HG02970 (cell line): ENCODE measurements around the gene RALGPS1.
"Not testable (repeated sequence)": the region's sequence is repeated elsewhere in the genome, so short reads cannot be mapped to it uniquely, and the experiment has no call there.

Experiments
- ATAC-seq: cut with Tn5 transposase; IDR thresholded peaks from one replicate; pipeline ENCODE4 v1.9.1; 2021; ENCODE audit warnings: mild to moderate bottlenecking, moderate library complexity, moderate number of reproducible peaks; ENCODE audit not compliant: unreplicated experiment, low FRiP score

The RALGPS1 gene

DNA sequence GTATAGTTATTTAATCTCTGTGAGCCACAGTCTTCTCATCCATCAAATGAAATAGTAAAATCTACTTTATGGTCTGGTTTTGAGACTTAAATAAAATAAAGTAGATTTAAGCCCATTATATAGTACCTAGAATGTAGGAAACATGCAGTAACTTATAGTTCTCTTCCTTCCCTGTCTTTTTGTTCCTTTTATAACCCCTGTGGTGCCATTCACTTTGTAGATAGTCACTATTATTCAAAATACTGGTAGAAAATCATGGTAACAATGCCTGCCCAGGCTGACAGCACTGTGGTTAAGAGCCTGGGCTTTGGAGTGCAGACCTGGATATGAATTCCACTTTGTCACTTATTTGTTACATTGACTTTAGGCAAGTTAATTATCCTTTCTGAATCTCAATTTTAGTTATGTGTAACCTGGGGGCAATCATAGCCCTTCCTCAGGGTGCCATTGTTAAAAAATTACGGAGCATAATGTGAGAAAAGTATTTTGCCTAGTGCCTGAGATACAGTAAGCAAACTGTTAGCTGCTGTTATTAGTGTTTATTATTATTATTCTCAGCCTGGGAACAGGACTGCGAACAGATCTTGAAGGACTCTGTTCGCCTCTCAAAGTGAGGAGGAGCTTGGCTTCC is 100.4 kb downstream of the RALGPS1 start:
- no peak for ATAC-seq

DNA sequence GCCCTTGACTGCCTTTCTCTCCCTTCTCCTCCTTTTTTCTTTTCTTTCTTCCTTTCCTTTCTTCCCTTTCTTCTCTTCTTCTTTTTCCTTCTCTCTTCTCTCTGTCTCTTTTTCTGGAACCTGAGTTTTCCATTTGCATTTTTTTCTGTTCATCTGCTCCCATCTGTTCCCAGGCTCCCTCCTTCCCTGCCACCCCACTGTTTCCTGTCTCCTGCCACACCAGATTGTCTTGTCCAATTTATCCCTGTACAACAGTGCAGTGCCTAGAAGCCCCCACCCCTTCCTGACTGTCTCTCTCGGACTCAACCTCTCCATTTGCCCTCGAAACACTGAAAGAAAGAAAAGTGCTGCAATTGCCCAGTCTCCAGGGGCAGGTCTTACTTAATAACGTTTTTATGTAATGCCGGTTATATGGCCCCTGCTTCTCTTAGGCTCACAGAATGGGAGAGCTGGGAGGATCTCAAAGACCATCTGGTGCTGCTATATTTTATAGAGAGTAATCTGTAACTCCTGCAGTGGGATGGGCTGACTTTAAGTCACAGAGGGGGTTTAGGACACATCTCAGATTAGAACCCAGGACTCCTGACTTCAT is 101.4 kb downstream of the RALGPS1 start:
- ATAC-seq = no peak

DNA sequence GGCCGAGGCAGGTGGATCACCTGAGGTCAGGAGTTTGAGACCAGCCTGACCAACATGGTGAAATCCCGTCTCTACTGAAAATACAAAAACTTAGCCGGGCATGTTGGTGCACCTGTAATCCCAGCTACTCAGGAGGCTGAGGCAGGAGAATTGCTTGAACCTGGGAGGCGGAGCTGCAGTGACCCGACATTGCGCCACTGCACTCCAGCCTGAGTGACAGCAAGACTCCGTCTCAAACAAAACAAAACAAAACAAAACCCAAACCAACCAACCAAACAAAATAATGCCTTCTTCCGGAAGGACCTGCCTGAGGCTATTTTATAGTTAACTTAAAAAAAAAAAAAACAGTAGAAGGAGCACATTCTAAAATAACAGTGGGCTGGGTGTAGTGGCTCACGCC is 103.4 kb downstream of the RALGPS1 start:
- not testable (repeated sequence) for ATAC-seq

DNA sequence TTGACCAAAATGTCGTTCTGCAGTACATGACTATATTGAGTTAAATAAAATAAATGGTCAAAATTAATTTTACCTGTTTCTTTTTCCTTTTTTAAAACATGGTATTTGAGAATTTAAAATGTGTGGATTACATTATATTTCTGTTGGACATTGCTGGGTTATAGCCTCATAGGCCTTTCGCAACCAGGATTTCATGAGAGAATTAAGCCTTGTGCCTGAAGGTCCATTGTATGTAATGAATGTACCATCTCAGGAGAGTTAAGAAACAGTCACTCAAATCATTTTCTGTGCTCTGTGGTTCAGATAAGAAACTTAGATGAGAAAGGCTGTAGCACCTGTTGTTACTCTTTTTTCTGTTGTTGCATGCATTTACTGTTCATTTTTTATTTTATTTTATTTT is 104.4 kb downstream of the RALGPS1 start:
- no peak for ATAC-seq

DNA sequence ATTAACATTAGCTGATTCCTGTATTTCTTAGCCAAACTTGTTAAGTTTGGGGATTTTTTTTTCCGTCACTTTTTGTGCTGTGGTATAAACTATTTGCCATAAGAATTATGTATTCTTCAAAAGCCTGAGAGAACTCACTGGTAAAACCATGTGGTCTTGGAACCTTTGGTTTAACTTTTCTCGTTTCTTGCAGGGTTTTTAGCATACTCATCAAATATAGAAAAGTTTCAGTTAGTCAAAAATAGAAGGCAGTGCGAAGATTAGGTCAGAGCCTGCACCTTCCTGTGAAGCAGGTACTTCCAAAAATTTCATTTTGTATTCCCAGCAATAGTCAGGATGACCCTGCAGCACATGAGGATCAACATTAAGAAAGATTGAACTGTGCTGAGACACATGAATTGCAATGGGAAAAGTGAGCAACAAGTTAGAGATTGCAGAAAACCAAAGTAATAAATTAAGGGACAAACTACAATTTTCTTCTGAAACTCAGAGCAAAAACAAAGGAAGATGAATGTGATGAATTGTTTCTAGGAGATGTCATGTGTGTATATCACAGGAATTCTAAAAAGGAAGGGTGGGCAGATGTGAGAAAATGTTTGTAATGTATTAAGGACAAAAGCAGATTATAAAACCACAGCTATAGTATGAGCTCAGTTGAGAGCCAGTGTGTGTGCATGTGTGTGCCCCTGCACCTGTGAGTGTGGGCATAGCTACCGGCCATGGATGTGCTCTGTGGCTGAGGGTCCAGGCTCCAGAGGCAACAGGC is 105.6 kb downstream of the RALGPS1 start:
- no peak for ATAC-seq

DNA sequence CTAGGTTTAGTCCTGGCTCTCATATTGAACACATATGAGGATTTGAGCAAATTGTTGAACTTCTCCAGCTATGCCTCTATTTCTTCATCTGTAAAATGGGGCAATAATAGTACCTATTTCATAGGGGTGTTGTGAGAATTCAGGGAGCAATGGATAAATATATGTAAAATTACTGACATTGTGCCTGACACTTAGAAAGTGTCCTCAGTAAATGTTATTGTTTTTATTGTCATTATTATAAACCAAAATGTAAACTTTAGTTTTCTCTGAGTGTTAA is 106.2 kb downstream of the RALGPS1 start:
- ATAC-seq = no peak

DNA sequence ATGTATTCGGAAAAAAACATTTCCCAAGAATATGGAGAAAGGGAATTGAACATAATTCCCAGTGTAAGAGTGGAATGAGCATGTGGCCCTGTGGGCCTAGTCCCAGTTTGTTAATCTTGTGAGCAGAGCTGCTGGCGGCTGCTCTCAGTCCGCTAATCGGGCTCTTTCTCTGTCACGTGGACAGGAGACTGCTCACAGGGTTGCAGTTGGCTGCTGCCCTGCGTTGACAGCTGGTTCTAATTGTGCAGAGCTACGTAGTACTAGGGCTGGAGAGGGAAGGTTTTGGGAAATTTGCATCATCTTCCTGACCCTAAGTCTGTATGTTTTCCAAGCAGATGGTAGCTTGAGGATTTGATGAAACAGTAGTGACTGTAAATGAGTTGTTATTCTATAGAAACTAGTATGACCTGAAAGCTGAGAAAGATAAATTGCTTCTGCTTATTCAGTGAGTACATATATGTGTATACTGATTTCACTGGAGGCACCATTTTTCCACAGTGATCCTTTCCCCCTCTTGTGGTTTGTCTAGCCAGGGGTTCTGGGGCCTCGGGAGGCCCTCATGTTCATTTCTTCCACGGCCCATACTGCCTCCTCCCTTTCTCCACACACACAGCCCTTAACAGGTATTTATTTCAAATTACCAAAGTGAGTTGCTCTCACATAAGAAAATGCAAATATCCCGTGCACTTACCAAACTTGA is 107.2 kb downstream of the RALGPS1 start:
- no peak for ATAC-seq

DNA sequence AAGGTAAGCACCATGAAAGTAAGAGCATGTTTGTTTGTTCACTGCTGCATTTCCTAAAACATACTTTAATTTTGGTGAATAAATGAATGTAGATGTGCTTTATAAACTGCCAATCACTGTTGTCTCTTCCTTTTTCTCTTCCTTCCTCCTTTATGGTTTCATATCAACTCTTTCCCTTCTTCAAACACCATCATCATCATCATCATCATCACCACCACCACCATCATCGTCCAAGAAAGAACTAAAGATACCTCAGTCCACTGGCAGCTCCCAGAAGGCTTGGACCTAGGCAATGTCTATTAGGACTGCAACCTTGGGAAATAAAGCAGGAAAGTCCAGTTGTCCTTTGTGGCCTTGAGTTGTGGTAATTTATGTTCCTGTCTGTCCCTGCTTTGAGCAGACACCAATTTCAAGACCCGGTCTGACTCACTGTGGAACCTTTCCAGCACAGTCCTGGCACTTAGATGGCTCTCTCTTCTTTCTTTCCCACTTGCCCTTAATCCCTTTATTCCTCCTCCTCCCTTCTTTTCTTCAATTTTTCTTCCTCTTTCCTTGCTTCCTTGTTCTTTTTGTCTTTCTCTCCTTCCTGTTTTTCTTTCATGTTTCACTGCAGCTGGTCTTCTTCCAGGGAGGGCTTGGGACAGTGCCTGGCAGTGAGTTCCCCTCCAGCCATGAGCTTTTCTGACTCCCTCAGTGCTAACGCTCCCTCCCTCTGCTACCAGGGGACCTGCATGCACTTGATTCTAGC is 108.5 kb downstream of the RALGPS1 start:
- no peak for ATAC-seq

DNA sequence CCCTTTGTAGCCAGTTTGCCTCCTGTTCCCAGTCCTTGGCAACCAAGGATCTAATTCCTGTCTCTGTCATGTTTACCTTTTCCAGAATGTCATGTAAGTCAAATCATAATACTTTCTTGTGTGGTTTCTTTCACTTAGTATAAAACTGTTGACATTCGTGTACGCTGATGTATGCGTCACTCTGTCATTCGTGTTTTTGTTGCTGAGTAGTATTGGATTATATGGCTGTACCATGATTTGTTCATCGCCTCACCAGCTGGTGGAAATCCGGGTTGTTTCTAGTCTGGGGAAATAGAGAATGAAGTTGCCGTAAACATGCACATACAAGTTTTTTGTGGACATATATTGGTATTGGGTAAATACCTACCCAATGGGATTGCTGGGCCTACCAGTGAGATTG is 110.5 kb downstream of the RALGPS1 start:
- ATAC-seq = no peak

DNA sequence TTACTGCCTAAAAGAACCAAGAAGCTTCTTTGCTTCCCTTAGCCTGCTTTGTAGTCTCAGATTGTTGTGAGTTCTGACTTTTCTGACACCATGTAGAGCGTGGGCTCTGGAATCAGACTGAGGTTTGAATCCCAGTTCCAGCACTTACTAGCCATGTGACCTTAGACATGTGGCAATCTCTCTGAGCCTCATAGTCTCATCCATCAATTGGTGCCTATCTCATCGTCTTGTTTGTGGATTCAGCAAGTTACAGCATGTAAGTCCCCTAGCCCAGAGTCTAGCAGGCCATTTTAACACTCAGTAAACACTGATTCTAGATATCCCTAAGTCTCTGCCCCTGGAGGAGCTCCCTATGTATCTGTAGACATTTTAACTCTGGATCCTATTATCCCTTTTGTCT is 113.1 kb downstream of the RALGPS1 start:
- ATAC-seq = no peak

DNA sequence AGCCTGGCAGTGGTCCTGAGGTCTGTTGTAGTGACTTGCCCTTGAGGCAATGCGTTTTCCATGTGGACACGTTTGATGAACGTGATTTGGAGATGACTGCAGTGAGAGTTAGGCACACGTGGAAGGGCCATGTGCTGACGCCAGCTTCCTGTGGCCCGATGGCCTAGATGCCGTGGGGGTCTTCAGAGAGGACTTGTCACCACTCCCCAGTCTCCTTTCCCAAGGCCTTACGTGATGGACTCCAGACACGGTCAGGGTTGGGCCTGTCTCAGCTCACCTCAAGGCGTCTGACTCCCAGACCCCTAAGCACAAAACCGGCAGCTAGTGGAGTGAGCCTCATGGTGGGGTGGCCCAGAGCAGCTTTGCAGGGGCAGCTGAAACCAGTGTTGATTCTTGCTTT is 115.0 kb downstream of the RALGPS1 start:
- ATAC-seq = no peak

DNA sequence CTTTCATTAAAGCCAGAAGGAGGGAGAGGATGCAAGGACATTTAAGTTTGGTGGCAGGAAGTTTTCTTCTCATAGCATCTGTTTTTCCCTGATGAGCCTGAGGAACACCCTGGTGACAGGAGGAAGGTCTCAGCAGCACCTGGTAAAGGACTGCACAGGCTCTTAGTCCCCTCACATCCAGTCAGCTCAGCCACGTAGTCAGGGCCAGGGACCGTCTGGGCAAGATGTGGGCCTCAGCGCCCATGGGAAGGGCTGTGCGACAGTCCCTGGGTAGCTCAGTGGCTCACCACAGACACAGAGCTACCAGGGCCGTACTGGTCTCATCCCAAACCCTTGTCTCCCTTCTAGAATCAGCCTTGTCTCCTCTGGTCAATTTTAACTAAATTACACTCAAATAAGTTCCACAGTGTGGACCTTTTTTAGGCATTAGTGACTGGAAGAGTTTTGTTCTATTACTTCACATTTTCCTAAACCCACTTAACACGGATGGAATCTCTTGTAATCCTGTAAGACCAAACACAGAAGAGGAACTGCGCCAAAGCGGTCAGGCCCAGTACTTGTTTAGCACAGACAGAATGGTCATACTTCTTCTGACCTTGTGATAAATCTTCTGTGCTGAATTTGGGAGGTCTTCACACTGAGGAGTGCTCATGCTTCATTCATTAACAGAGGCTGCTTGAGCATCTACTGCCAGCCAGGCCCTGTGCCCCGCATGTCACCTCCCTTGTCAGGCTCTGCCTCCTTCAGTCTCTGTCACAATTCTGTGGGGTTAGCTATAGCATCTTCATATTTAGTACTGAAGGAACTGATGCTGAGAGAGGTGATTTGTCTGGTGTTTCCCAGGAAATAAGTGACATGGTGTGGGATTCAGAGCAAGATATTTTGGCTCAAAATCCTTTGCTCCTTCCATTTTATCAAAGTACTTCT is 116.5 kb downstream of the RALGPS1 start:
- no peak for ATAC-seq

DNA sequence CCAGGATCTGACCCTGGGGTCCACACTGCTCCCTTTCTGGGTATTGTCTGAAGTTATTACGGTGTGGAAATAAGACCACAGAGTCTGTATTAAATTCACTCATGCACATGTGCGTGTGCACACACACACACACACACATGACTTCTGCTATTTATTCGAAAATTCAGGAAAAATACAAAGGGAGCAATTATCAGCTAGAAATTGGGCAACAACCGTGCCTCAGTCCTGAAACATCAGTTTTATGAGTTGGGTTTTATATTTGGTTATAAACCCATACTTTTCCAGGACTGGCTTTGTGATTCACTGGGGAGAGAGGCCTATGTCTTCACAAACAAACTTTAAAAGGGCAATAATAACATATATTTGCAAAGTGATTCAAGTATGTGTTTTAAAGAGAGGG is 117.7 kb downstream of the RALGPS1 start:
- ATAC-seq = no peak

DNA sequence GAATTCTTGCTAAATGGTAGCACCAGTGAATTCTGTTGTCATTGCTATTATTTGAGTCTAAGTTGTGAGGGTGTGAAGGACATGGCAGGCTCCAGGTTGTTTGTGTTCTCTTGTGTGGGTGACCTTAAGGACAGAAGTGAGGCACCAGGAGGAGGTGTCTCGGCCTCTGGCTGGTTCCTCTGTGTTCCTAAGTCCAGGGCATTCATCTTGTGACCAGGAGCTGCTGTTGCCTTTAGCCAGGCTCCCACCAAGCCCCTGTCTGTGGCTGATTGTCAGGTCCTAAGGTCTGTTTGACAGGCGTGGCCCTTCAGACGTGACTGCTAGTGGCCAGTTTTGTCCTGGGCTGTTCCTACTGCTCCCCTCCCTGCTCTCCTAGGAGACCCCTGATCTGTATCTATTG is 118.5 kb downstream of the RALGPS1 start:
- no peak for ATAC-seq

DNA sequence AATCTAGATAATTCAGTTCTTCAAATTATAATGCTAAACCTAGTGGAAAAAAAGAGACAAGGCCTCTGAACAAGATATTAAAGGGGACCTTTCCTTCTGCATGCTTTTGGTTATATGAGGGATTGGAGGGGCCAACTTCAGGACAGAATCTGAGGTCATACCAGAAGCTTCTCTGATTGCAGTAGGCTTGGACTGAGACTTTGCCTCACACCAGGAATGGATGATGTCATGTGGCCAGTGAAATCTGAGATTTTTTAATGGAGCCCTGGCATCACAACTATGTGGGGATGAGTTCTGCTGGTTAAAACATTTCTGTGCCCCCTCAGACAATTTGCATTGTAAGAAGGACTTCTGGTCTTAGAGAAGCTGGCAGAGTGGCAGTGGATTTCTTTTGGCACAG is 119.2 kb downstream of the RALGPS1 start:
- no peak for ATAC-seq

DNA sequence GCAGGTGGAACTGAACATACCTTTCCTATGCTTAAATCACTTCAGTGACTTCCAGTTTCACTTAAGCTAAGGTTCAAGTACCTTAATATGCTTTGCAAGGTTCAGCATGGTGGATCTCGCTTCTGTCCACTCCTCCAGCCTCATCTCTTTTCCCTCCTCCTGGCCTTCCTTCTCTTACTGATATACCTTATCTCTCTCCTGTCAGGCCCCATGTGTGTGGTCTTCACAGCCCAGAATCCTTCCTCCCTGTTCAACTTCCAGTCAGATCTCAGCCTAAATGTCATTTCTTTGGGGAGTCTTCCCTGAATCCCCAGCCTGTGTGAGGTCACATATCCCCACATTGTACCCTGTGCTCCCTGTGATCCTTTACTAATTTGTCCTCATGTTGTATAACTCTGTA is 120.1 kb downstream of the RALGPS1 start:
- ATAC-seq = no peak

DNA sequence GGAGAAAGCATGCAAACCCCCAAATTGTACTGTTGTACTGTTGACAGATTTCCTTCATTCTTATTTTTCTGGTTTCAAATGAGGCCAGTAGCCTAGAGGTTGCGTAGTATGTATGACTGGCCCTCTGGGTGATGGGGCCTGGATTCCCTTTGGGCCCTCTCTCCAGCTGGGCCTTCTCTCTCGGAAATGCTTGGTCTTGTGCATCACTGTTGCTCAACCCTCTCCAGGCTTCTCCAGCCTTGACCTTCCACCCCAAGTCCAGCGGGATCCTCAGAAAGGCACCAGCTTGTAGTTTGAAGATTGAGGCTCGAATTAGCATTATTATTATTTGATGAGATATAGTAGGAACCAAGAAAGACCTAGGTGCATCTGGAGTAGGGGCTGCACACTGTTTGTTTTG is 120.8 kb downstream of the RALGPS1 start:
- ATAC-seq = no peak

DNA sequence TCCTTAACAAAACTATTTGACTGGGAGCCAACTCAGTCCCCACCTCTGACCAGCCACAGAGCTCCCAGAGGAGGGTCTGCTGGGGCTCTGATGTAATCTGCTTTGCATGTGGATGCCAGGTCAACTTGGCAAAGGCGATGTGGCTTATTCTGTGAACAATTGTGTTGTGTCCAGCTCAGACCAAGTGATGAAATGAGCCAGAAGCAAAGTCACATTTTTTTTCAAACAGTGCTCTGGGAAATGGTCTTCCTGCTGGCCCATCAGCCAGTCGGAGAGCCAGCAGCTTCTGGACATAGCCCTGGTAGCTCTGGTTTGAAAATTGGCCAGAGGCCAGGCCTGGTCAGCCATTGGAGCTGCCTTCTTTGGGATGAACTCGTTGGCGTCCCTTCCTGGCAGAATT is 121.4 kb downstream of the RALGPS1 start:
- ATAC-seq = no peak

DNA sequence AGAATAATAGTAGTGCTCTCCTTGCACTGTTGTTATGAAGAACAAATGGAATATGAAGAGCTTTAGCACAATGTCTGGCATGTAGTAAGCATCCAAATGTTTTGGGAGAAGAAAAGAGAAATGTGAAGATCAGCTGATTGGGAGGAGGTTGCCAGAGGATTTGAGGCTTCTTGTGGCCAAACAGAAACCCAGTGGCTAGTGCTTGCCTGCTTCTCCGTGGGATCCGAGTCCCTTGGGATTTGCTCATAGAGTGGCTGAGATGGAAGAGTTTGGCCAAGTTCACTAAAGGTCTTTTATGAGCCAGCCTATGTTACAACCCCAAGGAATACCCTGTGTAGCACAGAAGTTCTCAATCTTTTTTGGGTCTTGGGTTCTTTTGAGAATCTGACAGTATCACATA is 121.9 kb downstream of the RALGPS1 start:
- ATAC-seq = no peak

DNA sequence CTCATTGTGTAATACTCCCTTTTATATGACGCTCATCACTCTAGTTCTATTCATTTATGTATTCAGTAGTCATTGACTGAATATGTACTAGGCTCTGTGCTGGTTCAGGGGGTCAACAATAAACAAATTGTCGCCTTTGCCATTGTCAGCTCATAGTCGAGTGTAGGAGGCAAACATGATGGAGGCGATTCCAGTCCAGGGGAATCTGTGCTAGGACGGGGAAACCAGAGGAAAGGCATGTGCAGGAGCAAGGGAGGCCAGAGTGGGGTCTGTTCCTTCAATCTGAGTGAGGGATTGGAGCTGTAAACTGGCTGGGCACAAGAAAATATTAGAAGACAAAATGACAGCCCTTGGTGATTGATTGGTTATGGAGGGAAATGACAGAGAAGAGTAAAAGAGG is 123.9 kb downstream of the RALGPS1 start:
- ATAC-seq = no peak
